Heart right ventricle (tissue), 16 donors: ENCODE measurements around the gene CPSF4L. TPM values are rescaled to one million over a fixed set of nuclear protein-coding genes. Genes with fewer than 3 reads are reported as not detected.

Experiments
- ATAC-seq, 8 donors: fragments of 200-7000 bp; cut with Tn5 transposase; one replicate each; pipeline ENCODE4 v1.9.1; 2020; ENCODE audit warnings: mild to moderate bottlenecking in 8 of 8, moderate library complexity in 8 of 8, moderate number of reproducible peaks in 1 of 8
- DNase-seq, 2 donors: peaks; one replicate each; pipeline ENCODE4 v3.0.0-alpha.2; 2020
- H3K27ac ChIP-seq, 10 donors: fragments of 200-600 bp; sonication (generic) in 2 of 10; one replicate each; pipeline versions ENCODE4 v1.5.0 to v1.8.0; 2020 to 2022; ENCODE audit warnings: mild to moderate bottlenecking in 3 of 10
- H3K27me3 ChIP-seq, 7 donors: fragments of 200-600 bp; one replicate each; pipeline ENCODE4 v1.8.0; 2021 to 2022; ENCODE audit warnings: mild to moderate bottlenecking in 2 of 7
- H3K36me3 ChIP-seq, 9 donors: fragments of 200-600 bp; sonication (generic) in 1 of 9; one replicate each; pipeline versions ENCODE4 v1.5.0 to v1.8.0; 2020 to 2022; ENCODE audit warnings: mild to moderate bottlenecking in 2 of 9
- H3K4me1 ChIP-seq, 9 donors: fragments of 200-600 bp; sonication (generic) in 1 of 9; one replicate each; pipeline versions ENCODE4 v1.5.0 to v1.8.0; 2020 to 2022; ENCODE audit warnings: mild to moderate bottlenecking in 4 of 9
- H3K4me3 ChIP-seq, 10 donors: fragments of 200-600 bp; sonication (generic) in 2 of 10; one replicate each; pipeline versions ENCODE4 v1.5.0 to v1.8.0; 2020 to 2022; ENCODE audit warnings: mild to moderate bottlenecking in 7 of 10, moderate library complexity in 2 of 10
- H3K9me3 ChIP-seq, 11 donors: fragments of 200-600 bp in 10 of 11; sonication (generic) in 2 of 11; one replicate each; pipeline versions ENCODE4 v1.5.0 to v1.8.0; 2013 to 2022; ENCODE audit warnings: mild to moderate bottlenecking in 2 of 11, control low read depth in 1 of 11, moderate library complexity in 1 of 11
- CTCF ChIP-seq, 9 donors: fragments of 200-600 bp; sonication (generic) in 2 of 9; IDR thresholded peaks; one replicate each; pipeline versions ENCODE4 v1.5.0 to v1.8.0; 2021 to 2022; ENCODE audit warnings: antibody characterized with exemption in 9 of 9, mild to moderate bottlenecking in 5 of 9, moderate library complexity in 1 of 9
- WGBS, 2 donors: extraction: QIAGEN DNeasy Blood & Tissue Kit; methylation state at CpG; one replicate each; pipeline ENCODE4 v1.1.7; 2013; ENCODE audit warnings: inconsistent platforms in 1 of 2; 5-methylcytosine and 5-hydroxymethylcytosine counted together
- intact Hi-C, 10 donors: fragments of 100-400 bp; cut with DNase I; formaldehyde crosslinking; loops; one replicate each; pipeline versions ENCODE4 v1.11.1 to v1.14.2; 2022
- polyA plus RNA-seq, 2 donors: library from polyadenylated mRNA; stranded (reverse); fragments of 200-250 nt; gene quantifications; one replicate each; pipeline ENCODE4 v1.2.3, GENCODE V29; 2013
- total RNA-seq, 10 donors: library from RNA; stranded (reverse); fragmentation: NEBNext Ultra II Directional in 3 of 10; extraction: Animal tissue kit (Norgen Biotek cat#: 25700) in 3 of 10; gene quantifications; one replicate each; pipeline versions ENCODE4 v1.2.1 to v1.2.4, GENCODE V29; 2021 to 2023
- donor health status: Arrhythmogenic right ventricular cardiomyopathy.
- donor health status: ischemic (EF 13 %, LVEDD 7.1; RV severe dilation, severe dysfunction).
- donor health status: healthy with polysubstance abuse.
- donor health status: DM: no; HTN: yes; CAD: no.
- donor health status: DM: no; HTN: no; CAD: no.
- donor health status: ischemic (EF 25% LVEDD 6.9; RV normal size, moderate dysfunction).
- donor health status: ischemic (EF 25% LVEDD 5.7; RV mildly dilated, moderate dysfunction).
- donor health status: healthy.
- donor health status: DM: yes; HTN: yes; CAD: no.
- donor health status: Ischemic cardiomyopathy.
- donor health status: ischemic (EF 35%, LVEDD 5.7; RV mildly dilated, moderate dysfunction).
- donor health status: nonischemic (EF 11% LVEDD 7.7; RV severe dilation, severe dysfunction).
- donor health status: DM: yes; HTN: yes; CAD: no.
- donor health status: PGD.
- donor health status: ischemic (EF 29% LVEDD 5.4; RV normal size, mild dysfunction).
- donor health status: nonischemic (EF 23%, LVEDD 6.1; RV moderate dilation, normal function).

Gene CPSF4L
- total and polyA plus RNA-seq, 12 donors: not detected

DNA sequence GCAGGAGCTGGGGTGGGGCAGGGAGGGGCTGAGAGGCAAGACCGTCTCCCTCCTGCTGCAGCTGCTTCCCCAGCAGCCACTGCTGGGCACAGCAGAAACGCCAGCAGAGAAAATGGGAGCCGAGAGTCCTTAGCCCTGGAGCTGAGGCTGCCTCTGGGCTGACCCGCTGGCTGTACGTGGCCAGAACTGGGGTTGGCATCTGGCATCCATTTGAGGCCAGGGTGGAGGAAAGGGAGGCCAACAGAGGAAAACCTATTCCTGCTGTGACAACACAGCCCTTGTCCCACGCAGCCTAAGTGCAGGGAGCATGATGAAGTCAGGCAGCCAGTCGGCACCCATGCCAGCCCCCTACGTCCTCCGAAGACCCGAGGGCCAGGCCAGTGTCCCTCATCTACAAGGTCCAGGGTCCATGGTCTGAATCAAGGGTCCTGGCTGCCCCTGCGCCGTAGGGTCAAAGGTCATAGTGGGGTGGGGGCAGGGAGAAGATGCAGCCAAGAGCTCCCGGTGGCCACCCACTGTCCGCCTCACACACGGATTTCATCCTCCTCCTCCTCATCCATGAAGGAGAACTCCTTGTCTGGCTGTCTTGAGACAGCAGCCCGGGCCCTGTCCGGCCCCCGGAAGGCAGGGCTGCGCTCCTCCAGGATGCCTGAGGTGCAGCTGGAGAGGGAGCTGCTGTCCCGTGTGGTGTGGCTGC is 23.4 kb upstream of the CPSF4L start:
- peak overlapping the region in 7 of 10 donors; percentile 19 to 97 (median 55) for H3K27ac ChIP-seq
- peaks cover 28 to 81% (median 68%) of the 10 kb centered on the region in 9 donors for H3K4me1 ChIP-seq
- no peaks in the 10 kb centered on the region for H3K27me3 ChIP-seq
- H3K4me3 ChIP-seq: no peak overlapping the region
- no peak for ATAC-seq
- no peaks in the 10 kb centered on the region for H3K9me3 ChIP-seq
- peaks cover 0 to 48% (median 20%) of the 10 kb centered on the region in 9 donors for H3K36me3 ChIP-seq
- intact Hi-C loops: no loop called here
- DNase-seq: no peak
- no peak for TF ChIP-seq CTCF (IDR thresholded peaks at IDR 0.05)
- 76 to 86% methylated on average over 20 of the region's 20 CpGs for WGBS, 2 donors

GRCh38 chr17:73284354-73284753 is 22.7 kb upstream of the CPSF4L start:
- no peak for TF ChIP-seq CTCF (IDR thresholded peaks at IDR 0.05)
- H3K9me3 ChIP-seq: no peaks in the 10 kb centered on the region
- H3K4me1 ChIP-seq: peaks cover 21 to 81% (median 67%) of the 10 kb centered on the region in 9 donors
- peak overlapping the region in 7 of 10 donors; percentile 46 to 97 (median 55) for H3K27ac ChIP-seq
- ATAC-seq (no peak), DNase-seq (no peak)
- WGBS, 2 donors: 74 to 75% methylated on average over 8 of the region's 8 CpGs
- intact Hi-C loops: no loop called here
- no peak overlapping the region for H3K4me3 ChIP-seq
- no peaks in the 10 kb centered on the region for H3K27me3 ChIP-seq
- peaks cover 0 to 48% (median 20%) of the 10 kb centered on the region in 9 donors for H3K36me3 ChIP-seq

DNA sequence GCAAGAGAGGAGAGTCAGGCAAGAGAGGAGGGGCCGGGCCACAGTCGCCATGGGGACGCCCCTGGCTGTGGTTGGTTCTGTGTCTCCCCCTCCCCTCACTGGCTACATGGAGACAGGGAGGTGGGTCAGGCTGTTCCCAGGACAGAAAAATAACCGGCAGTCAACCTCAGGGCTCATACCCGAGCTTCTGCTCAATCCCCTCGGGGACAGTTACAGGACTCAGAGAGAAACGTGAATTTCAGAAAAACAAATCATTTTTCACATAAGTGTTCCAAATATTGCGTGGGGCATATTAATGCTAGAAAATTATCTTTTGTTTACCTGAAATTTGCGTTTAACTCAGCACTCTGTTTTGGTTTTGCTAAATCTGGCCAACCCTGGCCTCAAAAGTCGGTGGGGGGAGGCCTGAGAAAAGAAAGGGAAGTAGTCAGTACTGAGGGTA is 22.2 kb upstream of the CPSF4L start:
- Histone ChIP-seq H3K27ac (peak overlapping the region in 6 of 10 donors; percentile 14 to 65 (median 54)), H3K36me3 (peaks cover 0 to 48% (median 20%) of the 10 kb centered on the region in 9 donors), H3K9me3 (no peaks in the 10 kb centered on the region), H3K27me3 (no peaks in the 10 kb centered on the region), H3K4me3 (no peak overlapping the region), H3K4me1 (peaks cover 21 to 81% (median 67%) of the 10 kb centered on the region in 9 donors)
- ATAC-seq: peak in 4 of 8 donors; percentile 18 to 31 (median 26)
- DNase-seq: no peak
- intact Hi-C loops: no loop called here
- TF ChIP-seq CTCF (IDR thresholded peaks at IDR 0.05): no peak
- 58 to 65% methylated on average over 10 of the region's 10 CpGs for WGBS, 2 donors

DNA sequence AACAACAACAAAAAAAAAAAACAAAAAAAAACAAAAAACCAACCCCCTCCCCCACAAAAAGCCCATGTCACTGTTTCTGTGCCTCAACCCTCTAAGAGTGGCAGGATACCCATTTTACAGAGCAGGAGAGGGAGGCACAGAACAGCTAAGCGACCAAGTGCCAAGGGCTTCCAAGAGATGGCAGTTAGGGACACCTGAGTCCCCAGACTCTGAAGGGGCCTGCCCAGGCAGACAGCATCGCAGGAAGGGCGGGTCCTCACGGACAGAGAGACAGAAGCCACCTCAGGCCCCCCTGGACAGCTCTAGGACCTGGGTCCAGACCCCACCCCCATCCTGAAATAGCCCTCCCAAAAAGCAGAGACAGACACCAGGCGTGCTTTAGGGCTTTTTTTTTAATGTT is 21.6 kb upstream of the CPSF4L start:
- no peaks in the 10 kb centered on the region for H3K9me3 ChIP-seq
- WGBS, 2 donors: 86 to 92% methylated on average over 5 of the region's 5 CpGs
- H3K4me1 ChIP-seq: peaks cover 25 to 81% (median 67%) of the 10 kb centered on the region in 9 donors
- no peaks in the 10 kb centered on the region for H3K27me3 ChIP-seq
- peaks cover 0 to 48% (median 20%) of the 10 kb centered on the region in 9 donors for H3K36me3 ChIP-seq
- DNase-seq (no peak), ATAC-seq (no peak)
- TF ChIP-seq CTCF (IDR thresholded peaks at IDR 0.05): no peak
- intact Hi-C loops: no loop called here
- no peak overlapping the region for H3K4me3 ChIP-seq
- peak overlapping the region in 6 of 10 donors; percentile 14 to 65 (median 54) for H3K27ac ChIP-seq
